HG02938 (cell line): Measurements from ENCODE around the gene GLRA1.
"Not testable (repeated sequence)": the region's sequence is repeated elsewhere in the genome, so short reads cannot be mapped to it uniquely, and the experiment has no call there.

Experiments
- ATAC-seq: cut with Tn5 transposase; IDR thresholded peaks from one replicate; pipeline ENCODE4 v1.9.1; 2021; ENCODE audit warnings: mild to moderate bottlenecking, moderate library complexity; ENCODE audit not compliant: unreplicated experiment

Gene GLRA1

GRCh38 chr5:151886546-151887275, 37.9 kb downstream of the GLRA1 start:
- no peak for ATAC-seq

GRCh38 chr5:151885138-151885908, 39.3 kb downstream of the GLRA1 start:
- no peak for ATAC-seq

GRCh38 chr5:151881621-151882225, 42.9 kb downstream of the GLRA1 start:
- no peak for ATAC-seq

- ATAC-seq, result no peak
Measured at GRCh38 chr5:151880324-151880723, 44.3 kb downstream of the GLRA1 start.

- no peak for ATAC-seq
Measured at GRCh38 chr5:151873701-151874100, 51.0 kb downstream of the GLRA1 start.

- ATAC-seq, result no peak
Measured at GRCh38 chr5:151872701-151873100, 52.0 kb downstream of the GLRA1 start.

GRCh38 chr5:151870820-151871219, 53.8 kb downstream of the GLRA1 start:
- ATAC-seq, result no peak

- ATAC-seq, result no peak
Measured at GRCh38 chr5:151870271-151870670, 54.4 kb downstream of the GLRA1 start.

GRCh38 chr5:151869843-151870242, 54.8 kb downstream of the GLRA1 start:
- ATAC-seq, result no peak

- ATAC-seq, result no peak
Measured at GRCh38 chr5:151868451-151868850, 56.2 kb downstream of the GLRA1 start.

GRCh38 chr5:151864061-151864748, 60.4 kb downstream of the GLRA1 start:
- ATAC-seq, result no peak

GRCh38 chr5:151863566-151863965, 61.1 kb downstream of the GLRA1 start:
- no peak for ATAC-seq

GRCh38 chr5:151862811-151863472, 61.7 kb downstream of the GLRA1 start:
- ATAC-seq, result no peak

- ATAC-seq, result not testable (repeated sequence)
Measured at GRCh38 chr5:151860867-151861266, 63.8 kb downstream of the GLRA1 start.

GRCh38 chr5:151856861-151857260, 67.8 kb downstream of the GLRA1 start:
- ATAC-seq, result no peak

GRCh38 chr5:151855701-151856100, 69.0 kb downstream of the GLRA1 start:
- ATAC-seq, result no peak

- no peak for ATAC-seq
Measured at GRCh38 chr5:151847871-151848270, 76.8 kb downstream of the GLRA1 start.

GRCh38 chr5:151846765-151847164, 77.9 kb downstream of the GLRA1 start:
- no peak for ATAC-seq

GRCh38 chr5:151832843-151833242, 91.8 kb downstream of the GLRA1 start:
- ATAC-seq, result not testable (repeated sequence)

GRCh38 chr5:151829370-151829769, 95.3 kb downstream of the GLRA1 start:
- no peak for ATAC-seq

- ATAC-seq, result no peak
Measured at GRCh38 chr5:151825445-151825844, 99.2 kb downstream of the GLRA1 start.
